ENCODE results near the gene LRRTM4.

Gene LRRTM4

DNA sequence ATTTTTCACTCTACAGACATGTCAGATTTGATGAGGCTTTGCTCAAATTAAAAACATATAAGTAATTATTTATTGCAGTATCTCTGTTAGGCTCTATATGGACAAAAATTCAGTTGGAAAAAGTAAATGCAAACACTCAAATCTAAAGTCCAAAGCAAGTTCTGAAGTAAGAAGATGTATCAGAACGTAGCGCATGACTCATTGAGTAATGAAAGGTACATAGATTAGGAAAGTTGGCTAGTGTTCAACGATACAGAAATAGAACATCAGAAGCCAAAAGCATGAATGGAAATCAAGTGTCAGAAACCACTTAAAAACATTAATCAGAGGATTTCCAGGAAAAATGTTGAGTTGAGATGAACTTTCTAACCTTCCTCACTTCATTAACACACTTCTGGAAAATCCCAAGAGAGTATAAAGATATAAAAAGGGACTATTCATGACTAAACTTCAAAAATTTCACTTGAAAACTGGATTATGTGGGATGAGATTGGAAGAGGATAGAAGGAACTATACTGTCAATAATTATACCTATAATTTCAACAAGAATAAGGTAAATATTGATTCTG, 494.1 kb downstream of the LRRTM4 start:
- TF ChIP-seq, protein P1, sequence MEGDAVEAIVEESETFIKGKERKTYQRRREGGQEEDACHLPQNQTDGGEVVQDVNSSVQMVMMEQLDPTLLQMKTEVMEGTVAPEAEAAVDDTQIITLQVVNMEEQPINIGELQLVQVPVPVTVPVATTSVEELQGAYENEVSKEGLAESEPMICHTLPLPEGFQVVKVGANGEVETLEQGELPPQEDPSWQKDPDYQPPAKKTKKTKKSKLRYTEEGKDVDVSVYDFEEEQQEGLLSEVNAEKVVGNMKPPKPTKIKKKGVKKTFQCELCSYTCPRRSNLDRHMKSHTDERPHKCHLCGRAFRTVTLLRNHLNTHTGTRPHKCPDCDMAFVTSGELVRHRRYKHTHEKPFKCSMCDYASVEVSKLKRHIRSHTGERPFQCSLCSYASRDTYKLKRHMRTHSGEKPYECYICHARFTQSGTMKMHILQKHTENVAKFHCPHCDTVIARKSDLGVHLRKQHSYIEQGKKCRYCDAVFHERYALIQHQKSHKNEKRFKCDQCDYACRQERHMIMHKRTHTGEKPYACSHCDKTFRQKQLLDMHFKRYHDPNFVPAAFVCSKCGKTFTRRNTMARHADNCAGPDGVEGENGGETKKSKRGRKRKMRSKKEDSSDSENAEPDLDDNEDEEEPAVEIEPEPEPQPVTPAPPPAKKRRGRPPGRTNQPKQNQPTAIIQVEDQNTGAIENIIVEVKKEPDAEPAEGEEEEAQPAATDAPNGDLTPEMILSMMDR (conservative IDR thresholded peaks at IDR 0.05; ENCODE audit: low read length), result no peak
- DNase-seq (ENCODE audit: low read depth), result no peak
- no peak overlapping the region for H3K4me3 ChIP-seq (ENCODE audit: low read length)

DNA sequence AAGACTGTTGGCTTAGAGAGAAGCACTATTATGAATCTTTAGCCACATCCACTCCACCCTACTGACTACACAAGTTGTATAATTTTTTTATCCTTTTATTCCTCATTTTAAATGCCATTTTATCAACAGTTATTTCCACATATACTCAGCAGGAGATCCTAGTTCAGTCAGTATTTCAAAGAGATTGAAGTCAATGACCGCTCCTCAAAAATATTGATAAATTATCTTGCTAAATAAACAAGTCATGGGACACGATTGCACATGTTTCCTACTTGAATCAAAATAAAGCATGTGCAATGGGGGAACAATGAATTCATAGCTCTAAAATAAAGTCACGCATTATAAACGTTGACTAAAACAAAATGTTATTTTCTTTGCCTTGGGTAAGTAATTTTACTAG, 496.5 kb downstream of the LRRTM4 start:
- no peak overlapping the region for H3K4me3 ChIP-seq (ENCODE audit: low read length)
- no peak for DNase-seq (ENCODE audit: low read depth)
- TF ChIP-seq, protein P1 (conservative IDR thresholded peaks at IDR 0.05; ENCODE audit: low read length), result no peak

DNA sequence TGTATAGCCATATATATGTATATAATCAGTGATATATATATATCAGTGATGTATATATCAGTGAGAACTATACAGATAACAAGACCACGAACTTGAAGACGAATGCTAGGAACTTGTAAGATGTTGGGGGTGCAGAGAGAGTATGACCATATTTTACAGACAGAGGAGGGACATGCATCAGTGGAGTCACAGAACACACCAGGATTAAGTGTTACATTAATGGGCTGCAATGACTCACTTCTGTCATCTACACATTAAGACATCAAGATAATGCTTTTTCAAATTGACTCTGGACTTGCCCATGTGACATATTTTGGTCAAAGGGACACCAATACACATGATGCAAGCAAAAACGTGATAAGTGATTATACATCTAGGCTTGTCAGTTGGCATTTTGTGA, 501.0 kb downstream of the LRRTM4 start:
- TF ChIP-seq, protein P1 (conservative IDR thresholded peaks at IDR 0.05; ENCODE audit: low read length), result no peak
- no peak for DNase-seq (ENCODE audit: low read depth)
- H3K4me3 ChIP-seq (ENCODE audit: low read length), result no peak overlapping the region

DNA sequence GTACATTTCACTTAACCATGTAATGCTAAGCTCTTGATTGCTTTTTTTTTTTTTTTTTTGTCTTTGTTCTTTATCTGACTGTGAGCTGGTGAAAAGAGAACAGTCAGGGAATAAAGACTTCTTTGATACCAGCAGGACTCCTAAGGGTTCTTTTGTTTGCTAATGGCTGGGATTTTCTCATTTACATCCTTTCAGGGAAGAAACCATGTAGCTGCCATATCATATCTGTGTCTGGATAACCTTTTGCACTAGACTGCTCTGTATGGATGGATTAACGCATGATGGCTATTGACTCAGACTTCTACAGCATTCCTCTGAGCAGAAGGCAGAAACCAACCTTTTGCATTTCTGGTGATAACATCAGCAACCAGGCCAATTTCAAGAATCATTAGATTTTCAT, 504.0 kb downstream of the LRRTM4 start:
- TF ChIP-seq, protein P1 (conservative IDR thresholded peaks at IDR 0.05; ENCODE audit: low read length), result no peak
- H3K4me3 ChIP-seq (ENCODE audit: low read length), result no peak overlapping the region
- no peak for DNase-seq (ENCODE audit: low read depth)

DNA sequence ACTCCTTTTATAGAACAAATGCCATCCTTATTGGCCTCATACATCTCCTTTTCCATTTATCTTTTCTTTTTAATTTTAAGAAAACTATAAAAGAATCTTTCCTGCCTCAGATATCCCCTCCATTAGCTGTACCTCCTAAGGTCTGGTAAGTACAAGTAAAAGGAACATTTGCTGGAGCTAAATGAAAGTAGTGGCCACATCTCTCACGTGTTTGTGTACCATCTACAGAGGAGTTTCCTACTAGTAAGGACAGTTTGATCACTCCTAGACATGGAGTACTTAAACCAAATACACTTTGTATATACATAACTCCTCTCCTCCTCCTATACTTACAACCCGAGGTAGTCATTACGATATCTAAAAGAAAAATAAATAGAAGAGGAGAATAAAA, 504.8 kb downstream of the LRRTM4 start:
- DNase-seq (ENCODE audit: low read depth), result no peak
- no peak overlapping the region for H3K4me3 ChIP-seq (ENCODE audit: low read length)
- TF ChIP-seq, protein P1 (conservative IDR thresholded peaks at IDR 0.05; ENCODE audit: low read length), result no peak

DNA sequence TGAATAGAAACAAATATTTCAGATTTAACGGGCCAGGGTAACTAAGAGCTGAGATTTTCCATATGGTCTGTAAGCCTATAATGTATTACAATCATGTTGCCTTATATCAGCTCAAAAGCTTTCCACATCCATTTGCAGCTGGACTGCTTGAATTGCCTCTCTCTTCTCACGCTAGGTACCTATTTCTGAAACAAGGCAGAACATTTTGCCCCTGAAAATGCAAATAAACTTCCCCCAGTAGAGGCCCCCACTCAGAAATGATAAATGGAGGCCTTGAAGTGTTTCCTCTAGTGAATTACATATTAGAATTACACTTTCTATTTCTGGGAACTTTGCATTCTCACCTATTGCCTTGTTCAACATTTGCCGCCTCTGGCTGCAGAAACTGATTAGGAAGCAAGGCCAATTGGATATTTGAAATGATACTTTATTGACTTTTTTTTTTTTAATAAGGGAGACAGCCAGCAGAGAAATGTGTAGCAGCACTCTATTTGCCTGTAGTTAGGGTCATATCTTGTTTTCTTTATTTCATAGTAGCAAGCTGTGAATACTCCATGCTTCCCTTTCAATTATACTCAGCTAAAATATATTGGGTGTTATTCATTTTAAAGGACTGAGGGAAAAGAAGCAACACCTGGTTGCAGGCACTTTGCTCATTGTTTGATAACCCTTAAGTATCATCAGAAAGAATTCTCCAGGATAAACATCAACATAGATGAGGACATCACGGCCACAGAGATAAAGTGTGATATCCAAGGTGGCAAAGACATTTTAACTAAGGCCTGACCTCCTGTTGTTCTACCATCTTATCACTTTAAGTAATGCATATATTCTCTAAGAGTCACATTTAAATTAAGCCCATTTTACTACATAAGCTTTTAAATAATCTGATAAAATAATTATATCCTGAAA, 505.5 kb downstream of the LRRTM4 start:
- no peak for DNase-seq (ENCODE audit: low read depth)
- H3K4me3 ChIP-seq (ENCODE audit: low read length), result no peak overlapping the region
- TF ChIP-seq, protein P1 (conservative IDR thresholded peaks at IDR 0.05; ENCODE audit: low read length), result no peak

DNA sequence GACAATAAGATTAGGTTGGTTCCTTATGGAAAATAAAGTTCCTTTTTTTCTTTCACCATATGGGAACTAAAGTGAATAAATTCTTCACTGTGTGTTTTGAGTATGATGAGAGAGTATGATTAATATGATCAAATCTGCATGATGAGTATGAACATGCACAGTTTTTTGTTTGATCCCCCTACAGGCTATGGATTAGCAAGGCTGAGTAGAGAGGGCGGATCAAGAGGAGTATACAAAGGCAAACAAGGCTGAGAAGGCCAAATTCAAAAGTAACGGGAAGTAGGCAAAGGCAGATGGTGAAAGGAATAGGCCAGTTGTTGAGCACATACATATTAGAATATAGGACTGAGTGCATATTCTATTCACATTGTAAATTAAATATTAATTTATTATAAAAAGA, 508.2 kb downstream of the LRRTM4 start:
- no peak overlapping the region for H3K4me3 ChIP-seq (ENCODE audit: low read length)
- TF ChIP-seq, protein P1 (conservative IDR thresholded peaks at IDR 0.05; ENCODE audit: low read length), result no peak
- DNase-seq (ENCODE audit: low read depth), result no peak
